MCF 10A (cell line): ENCODE results near the gene ARMC3. TPM values are rescaled to one million over a fixed set of nuclear protein-coding genes. Genes with fewer than 3 reads are reported as not detected.
A peak's percentile ranks its signal among the peaks of the same experiment; 100 is the strongest.

Experiments used
- BruUV-seq: library from RNA; stranded (reverse); fragments of 400-500 nt; replicated peaks from 2 replicates; lab custom pipeline; 2021; lab: Mats Ljungman, UMichigan
- CTCF ChIA-PET: fragments of 300-600 bp; sonication (Branson Sonifier 250); formaldehyde crosslinking; extraction: SDS; loops from one replicate; lab custom pipeline; 2021; ENCODE audit warnings: antibody characterized with exemption, inconsistent platforms; lab: Yijun Ruan, JAX
- POLR2A ChIA-PET: fragments of 300-600, 350-650 bp; sonication (Branson Sonifier 250); formaldehyde crosslinking; extraction: SDS; loops from one replicate; lab custom pipeline; 2020; ENCODE audit warnings: antibody characterized with exemption, inconsistent platforms; lab: Yijun Ruan, JAX
- DNase-seq: peaks from one replicate; pipeline ENCODE4 v3.0.0-alpha.2; 2018; ENCODE audit not compliant: unreplicated experiment
- H3K27ac Mint-ChIP-seq: one replicate; pipeline ENCODE4 v1.8.0; 2022; ENCODE audit warnings: mild to moderate bottlenecking, low read depth, mixed read lengths; ENCODE audit not compliant: unreplicated experiment
- H3K27me3 Mint-ChIP-seq: one replicate; pipeline ENCODE4 v1.8.0; 2022; ENCODE audit warnings: mixed read lengths; ENCODE audit not compliant: insufficient read depth, unreplicated experiment
- H3K36me3 Mint-ChIP-seq: one replicate; pipeline ENCODE4 v1.8.0; 2022; ENCODE audit warnings: mild to moderate bottlenecking, moderate library complexity, mixed read lengths; ENCODE audit not compliant: insufficient read depth, unreplicated experiment
- H3K4me1 Mint-ChIP-seq: one replicate; pipeline ENCODE4 v1.8.0; 2022; ENCODE audit warnings: mixed read lengths; ENCODE audit not compliant: insufficient read depth, unreplicated experiment
- H3K4me3 Mint-ChIP-seq: one replicate; pipeline ENCODE4 v1.8.0; 2022; ENCODE audit warnings: mild to moderate bottlenecking, moderate library complexity, mixed read lengths; ENCODE audit not compliant: unreplicated experiment
- H3K9me3 Mint-ChIP-seq: one replicate; pipeline ENCODE4 v1.8.0; 2022; ENCODE audit warnings: mixed read lengths; ENCODE audit not compliant: unreplicated experiment
- CTCF ChIP-seq: fragments of 200-600 bp; IDR thresholded peaks from one replicate; pipeline ENCODE4 v1.8.0; 2022; ENCODE audit warnings: antibody characterized with exemption, mild to moderate bottlenecking; ENCODE audit not compliant: unreplicated experiment
- intact Hi-C: fragments of 100-400 bp; cut with micrococcal nuclease; formaldehyde crosslinking; loops from 2 replicates; pipeline ENCODE4 v1.14.1; 2022
- total RNA-seq: library from RNA; stranded (reverse); gene quantifications from 2 replicates; pipeline ENCODE4 v1.2.3, GENCODE V29; 2022

Gene ARMC3
- total RNA-seq, 1 experiment from 2014 or later: not detected

GRCh38 chr10:23051278-23051677 lies 123.4 kb downstream of the ARMC3 start:
- Mint-ChIP-seq H3K36me3 (no peaks in the 10 kb centered on the region), H3K9me3 (no peaks in the 10 kb centered on the region), H3K4me1 (peaks cover 17% of the 10 kb centered on the region), H3K4me3 (no peak overlapping the region), H3K27ac (no peak overlapping the region), H3K27me3 (no peaks in the 10 kb centered on the region)
- DNase-seq: no peak
- ChIA-PET POLR2A (no interaction called here), CTCF (no interaction called here)
- BruUV-seq: no TSS peak
- no peak for TF ChIP-seq CTCF
- intact Hi-C loops: no loop called here

GRCh38 chr10:23051855-23052331 lies 124.0 kb downstream of the ARMC3 start:
- DNase-seq: no peak

GRCh38 chr10:23053036-23053435 lies 125.2 kb downstream of the ARMC3 start:
- Mint-ChIP-seq H3K27me3 (no peaks in the 10 kb centered on the region), H3K4me1 (peaks cover 11% of the 10 kb centered on the region), H3K27ac (no peak overlapping the region), H3K36me3 (no peaks in the 10 kb centered on the region), H3K4me3 (no peak overlapping the region), H3K9me3 (no peaks in the 10 kb centered on the region)
- intact Hi-C loops: no loop called here
- no TSS peak for BruUV-seq
- peak; percentile 26 for DNase-seq
- ChIA-PET CTCF (no interaction called here), POLR2A (no interaction called here)
- TF ChIP-seq CTCF: no peak

More at GRCh38 chr10:23051855-23052331, 124.0 kb downstream of the ARMC3 start:
- POLR2A ChIA-PET: no interaction called here
- intact Hi-C loops: no loop called here
- no peak for TF ChIP-seq CTCF
- Mint-ChIP-seq H3K9me3 (no peaks in the 10 kb centered on the region), H3K27ac (no peak overlapping the region), H3K36me3 (no peaks in the 10 kb centered on the region), H3K4me3 (no peak overlapping the region), H3K4me1 (peaks cover 17% of the 10 kb centered on the region), H3K27me3 (no peaks in the 10 kb centered on the region)
- CTCF ChIA-PET: no interaction called here
- BruUV-seq: no TSS peak

GRCh38 chr10:23055424-23056185 lies 127.8 kb downstream of the ARMC3 start:
- intact Hi-C loops: no loop called here
- Mint-ChIP-seq H3K27me3 (no peaks in the 10 kb centered on the region), H3K36me3 (no peaks in the 10 kb centered on the region), H3K4me1 (peaks cover 11% of the 10 kb centered on the region), H3K9me3 (no peaks in the 10 kb centered on the region), H3K27ac (no peak overlapping the region), H3K4me3 (no peak overlapping the region)
- no peak for DNase-seq
- ChIA-PET CTCF (interaction anchor here (0.9 kb wide), 2 partner anchors 14 to 16 kb away, joined by 3 read pairs; no protein-coding TSS in a partner anchor), POLR2A (no interaction called here)
- no peak for TF ChIP-seq CTCF
- BruUV-seq: no TSS peak
